Measurements from ENCODE around the gene CCDC6. TPM values are rescaled to one million over a fixed set of nuclear protein-coding genes. Genes with fewer than 3 reads are reported as not detected.

Gene CCDC6
- total and polyA plus RNA-seq, 2 of the 8 experiments (the other 6 are each of a cell fraction or from before 2014, with no cell fraction given): 42.2 to 74.4 TPM

GRCh38 chr10:59852670-59853069 lies 53.7 kb downstream of the CCDC6 start:
- Histone ChIP-seq H3K79me2 (ENCODE audit: control insufficient read depth in 1 of 2, insufficient read depth in 2 of 2, low read length in 2 of 2) (peaks cover 3 to 71% of the 10 kb centered on the region in 2 experiments; a peak in 3 of 4 replicates), H4K5ac (ENCODE audit: insufficient read length, low read depth, low read length) (no peak overlapping the region), H2BK20ac (ENCODE audit: low read length) (no peak overlapping the region), H2BK5ac (ENCODE audit: low read depth, low read length) (no peak overlapping the region), H3K9me3 (ENCODE audit: insufficient read depth in 2 of 2, low read depth in 1 of 2, low read length in 1 of 2) (no peaks in the 10 kb centered on the region), H3K4ac (replicated peaks; ENCODE audit: insufficient read length, low read depth, low read length) (no peak overlapping the region), H3K23me2 (ENCODE audit: low read depth, low read length) (no peaks in the 10 kb centered on the region; the same call in 1 of the 2 replicates), H4K91ac (replicated peaks; ENCODE audit: insufficient read length, low read length) (no peak overlapping the region), H3K18ac (ENCODE audit: extremely low read depth, low read length) (no peak overlapping the region), H3K4me2 (ENCODE audit: insufficient read depth in 1 of 2, low read depth in 2 of 2, low read length in 2 of 2) (no peak overlapping the region; a peak in 1 of 4 replicates), H3K4me3 (ENCODE audit: extremely low read depth in 1 of 4, insufficient read depth in 2 of 4, low read depth in 3 of 4, low read length in 4 of 4) (no peak overlapping the region), H3K56ac (replicated peaks; ENCODE audit: insufficient read length, low read depth, low read length) (no peak overlapping the region), H3K27me3 (replicated peaks in 1 of 4; ENCODE audit: control insufficient read depth in 3 of 4, extremely low read depth in 1 of 4, insufficient read depth in 3 of 4, low read length in 3 of 4) (no peaks in the 10 kb centered on the region), H2BK12ac (ENCODE audit: low read depth, low read length) (no peak overlapping the region), H4K8ac (ENCODE audit: extremely low read depth, insufficient read depth, low read length) (no peak overlapping the region), H3K4me1 (replicated peaks in 1 of 4; ENCODE audit: control insufficient read depth in 3 of 4, insufficient read depth in 4 of 4, low read length in 3 of 4) (peaks cover 3 to 22% (median 8%) of the 10 kb centered on the region in 4 experiments), H3K14ac (ENCODE audit: insufficient read length) (no peak overlapping the region), H4K20me1 (replicated peaks in 1 of 2; ENCODE audit: control insufficient read depth in 1 of 2, insufficient read depth in 2 of 2, low read length in 2 of 2) (peaks cover 7 to 8% of the 10 kb centered on the region in 2 experiments), H2AK5ac (ENCODE audit: low read depth, low read length) (no peak overlapping the region), H2BK120ac (replicated peaks; ENCODE audit: low read depth, low read length) (no peak overlapping the region), H3K9ac (replicated peaks in 1 of 4; ENCODE audit: extremely low read depth in 1 of 4, low read depth in 3 of 4, low read length in 3 of 4) (no peak overlapping the region), H3K36me3 (ENCODE audit: control insufficient read depth in 2 of 4, insufficient read depth in 4 of 4, low read length in 3 of 4) (peaks cover 0 to 25% (median 6%) of the 10 kb centered on the region in 4 experiments; a peak in 3 of 8 replicates), H2BK15ac (ENCODE audit: low read length) (no peak overlapping the region), H3K23ac (ENCODE audit: insufficient read length) (no peak overlapping the region), H3K79me1 (ENCODE audit: low read depth, low read length) (no peaks in the 10 kb centered on the region), H2AFZ (ENCODE audit: low read length) (no peak overlapping the region), H3K27ac (ENCODE audit: low read depth, low read length) (no peak overlapping the region)
- DNase-seq (ENCODE audit: low read depth in 1 of 2, low spot score in 2 of 2): no peak
- CTCF ChIA-PET (ENCODE audit: partially characterized antibody): interaction anchor here (0.7 to 1.5 kb wide), 7 partner anchors 9 to 253 kb away, joined by 3 to 6 read pairs (median 3); no protein-coding TSS in a partner anchor
- 78% methylated on average over 1 of the region's 1 CpG; no CpG with 5 or more reads in 1 of the 2 experiments for WGBS, 2 experiments (ENCODE audit: extremely low coverage in 1 of 2, insufficient coverage in 1 of 2, insufficient read length in 1 of 2, insufficient replicate concordance in 2 of 2, low coverage in 1 of 2, low lambda C conversion rate in 2 of 2, missing lambda C conversion rate in 1 of 2)
- FAIRE-seq: no peak
- POLR2A ChIA-PET (ENCODE audit: partially characterized antibody): no interaction called here
- no peak for TF ChIP-seq ATF3 (IDR thresholded peaks at IDR 0.05; ENCODE audit: insufficient read depth, low read depth, low read length)
- TF ChIP-seq EP300 (IDR thresholded peaks at IDR 0.05; ENCODE audit: borderline replicate concordance in 1 of 2, low read depth in 2 of 2, low read length in 2 of 2): no peak
- TF ChIP-seq TEAD4 (IDR thresholded peaks at IDR 0.05; ENCODE audit: low read depth, low read length): no peak
- no peak for TF ChIP-seq HDAC2 (IDR thresholded peaks at IDR 0.05; ENCODE audit: borderline replicate concordance in 1 of 2, low read depth in 2 of 2, low read length in 2 of 2)
- no peak for TF ChIP-seq SUZ12 (IDR thresholded peaks at IDR 0.05; ENCODE audit: low read length)
- no peak for TF ChIP-seq SIN3A (conservative IDR thresholded peaks at IDR 0.05 in 1 of 2, IDR thresholded peaks at IDR 0.05 in 1 of 2; ENCODE audit: low read depth in 1 of 2, low read length in 2 of 2)
- TF ChIP-seq MAX (IDR thresholded peaks at IDR 0.05): no peak
- TF ChIP-seq RNF2 (IDR thresholded peaks at IDR 0.05; ENCODE audit: borderline replicate concordance, low read depth, low read length, missing control alignments, poor library complexity, severe bottlenecking): no peak
- no peak for TF ChIP-seq RAD21 (IDR thresholded peaks at IDR 0.05 in 1 of 2, conservative IDR thresholded peaks at IDR 0.05 in 1 of 2; ENCODE audit: low read depth in 2 of 2, low read length in 2 of 2)
- no peak for TF ChIP-seq GTF2F1 (IDR thresholded peaks at IDR 0.05; ENCODE audit: borderline replicate concordance, low read depth, low read length)
- TF ChIP-seq NRF1 (IDR thresholded peaks at IDR 0.05; ENCODE audit: low read depth, low read length): no peak

Data from H1 (cell line).